ENCODE measurements around the gene NPLOC4.
A peak's percentile ranks its signal among the peaks of the same experiment; 100 is the strongest.
"Not testable (repeated sequence)": the region's sequence is repeated elsewhere in the genome, so short reads cannot be mapped to it uniquely, and the experiment has no call there.

NPLOC4 gene

DNA sequence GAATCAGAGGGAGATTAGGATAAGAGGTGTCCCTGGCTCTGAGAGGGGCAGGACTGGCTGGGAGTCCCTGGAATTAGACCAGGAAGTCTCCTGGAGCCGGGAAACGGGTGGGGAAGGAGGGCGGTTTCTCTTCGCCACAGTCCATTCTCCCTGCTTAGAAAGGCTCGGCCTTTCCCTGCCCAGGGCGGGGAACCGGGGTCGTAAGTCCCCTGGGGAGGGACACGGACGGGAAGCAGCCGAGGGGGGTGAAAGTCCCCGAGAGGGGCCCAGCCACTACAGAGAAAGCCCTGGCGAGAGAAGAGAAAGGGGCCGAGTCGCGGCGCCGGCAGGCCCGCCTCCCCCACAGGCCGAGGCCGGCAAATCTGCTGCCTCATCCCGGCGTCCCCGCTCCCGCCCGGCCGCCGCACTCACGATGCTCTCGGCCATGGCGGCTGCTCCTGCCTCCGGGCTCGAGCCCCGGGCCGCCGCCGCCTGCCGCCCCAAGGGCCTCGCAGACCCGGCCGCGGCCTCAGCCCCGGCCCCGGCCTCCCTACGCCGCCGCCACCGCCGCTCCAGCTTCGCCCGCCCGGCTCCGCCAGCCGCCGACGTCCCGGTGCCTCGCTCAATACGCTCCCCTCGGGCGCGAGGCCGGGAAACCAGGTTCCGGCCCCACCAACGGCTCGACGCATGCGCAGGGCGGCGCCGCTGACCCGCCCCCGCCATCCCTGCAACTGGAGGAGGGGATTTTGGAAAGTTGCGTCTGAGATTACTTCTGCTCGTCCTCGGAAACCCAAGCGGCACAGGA is at the start of gene NPLOC4, which contains the start of gene TSPAN10:
TSS of gene NPLOC4 (minus strand) at position 608 of the 784 bp plus-strand sequence. CDS start at position 426, 182 bp downstream.
TSS of gene TSPAN10 (plus strand) at position 692 of the 784 bp plus-strand sequence. CDS start 5,217 bp downstream, outside the sequence.
- peak; percentile 65 to 87 (median 75) for DNase-seq (ENCODE audit: low read depth in 3 of 3, low spot score in 1 of 3)

DNA sequence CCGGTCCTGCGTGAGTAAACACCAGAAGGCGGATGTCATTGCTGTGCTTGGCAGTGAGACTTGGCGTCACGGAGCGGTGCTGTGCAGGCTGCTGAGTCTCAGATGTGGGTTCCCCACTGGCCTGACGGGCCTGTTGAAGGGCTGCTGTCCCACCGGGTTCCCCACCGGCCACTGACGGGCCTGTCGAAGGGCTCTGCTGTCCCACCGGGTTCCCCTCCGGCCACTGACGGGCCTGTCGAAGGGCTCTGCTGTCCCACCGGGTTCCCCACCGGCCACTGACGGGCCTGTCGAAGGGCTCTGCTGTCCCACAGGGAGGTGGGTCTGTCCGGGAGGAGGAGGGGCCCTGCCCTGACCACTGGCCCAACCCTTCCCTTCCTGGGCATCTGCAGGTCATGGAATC is 49.7 kb upstream of the NPLOC4 start:
- DNase-seq (ENCODE audit: low read depth in 3 of 3, low spot score in 1 of 3), result no peak

DNA sequence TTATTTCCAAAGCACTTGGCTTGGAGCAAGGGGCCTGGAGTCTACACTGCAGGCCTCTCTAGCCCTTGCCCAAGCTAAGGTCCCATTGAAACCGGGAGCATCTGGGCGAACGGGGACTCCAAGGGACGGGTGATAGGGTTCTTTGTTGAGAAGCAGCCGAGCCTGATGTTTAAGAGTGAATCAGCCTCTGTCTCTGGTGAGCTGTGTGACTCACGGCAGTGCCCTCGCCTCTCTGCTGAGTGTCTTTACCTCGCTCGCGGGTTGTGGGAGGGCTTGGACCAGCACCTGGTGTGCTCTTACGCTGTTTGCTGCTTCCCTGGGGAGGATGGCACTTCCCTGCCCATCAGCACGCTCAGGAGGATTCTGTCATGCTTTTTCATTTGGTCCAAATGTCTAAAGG is 48.2 kb upstream of the NPLOC4 start:
- DNase-seq (ENCODE audit: low read depth in 3 of 3, low spot score in 1 of 3), result no peak

DNA sequence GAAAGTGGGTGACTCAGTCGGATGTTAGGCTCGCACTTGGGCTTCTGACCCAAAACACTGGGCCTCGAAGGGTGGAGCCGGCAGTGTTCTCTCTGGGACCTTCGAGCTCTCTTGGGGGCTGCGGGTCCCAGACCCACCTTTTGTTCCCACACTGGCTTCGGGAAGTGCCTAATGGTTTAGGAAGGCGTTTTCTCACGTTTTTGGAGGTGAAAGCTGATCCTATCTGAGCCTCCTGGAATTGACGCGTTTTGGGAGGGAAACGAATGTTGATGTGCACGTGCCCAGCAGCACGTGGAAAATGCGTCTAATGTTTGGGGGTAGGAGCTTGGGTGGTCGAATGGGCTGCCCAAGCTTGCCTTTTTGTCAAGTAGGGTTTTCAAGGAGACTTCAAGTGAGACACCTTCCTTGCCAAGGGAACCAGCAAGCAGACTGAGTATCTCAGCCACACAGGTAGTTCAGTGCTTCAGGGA is 47.6 kb upstream of the NPLOC4 start:
- no peak for DNase-seq (ENCODE audit: low read depth in 3 of 3, low spot score in 1 of 3)

DNA sequence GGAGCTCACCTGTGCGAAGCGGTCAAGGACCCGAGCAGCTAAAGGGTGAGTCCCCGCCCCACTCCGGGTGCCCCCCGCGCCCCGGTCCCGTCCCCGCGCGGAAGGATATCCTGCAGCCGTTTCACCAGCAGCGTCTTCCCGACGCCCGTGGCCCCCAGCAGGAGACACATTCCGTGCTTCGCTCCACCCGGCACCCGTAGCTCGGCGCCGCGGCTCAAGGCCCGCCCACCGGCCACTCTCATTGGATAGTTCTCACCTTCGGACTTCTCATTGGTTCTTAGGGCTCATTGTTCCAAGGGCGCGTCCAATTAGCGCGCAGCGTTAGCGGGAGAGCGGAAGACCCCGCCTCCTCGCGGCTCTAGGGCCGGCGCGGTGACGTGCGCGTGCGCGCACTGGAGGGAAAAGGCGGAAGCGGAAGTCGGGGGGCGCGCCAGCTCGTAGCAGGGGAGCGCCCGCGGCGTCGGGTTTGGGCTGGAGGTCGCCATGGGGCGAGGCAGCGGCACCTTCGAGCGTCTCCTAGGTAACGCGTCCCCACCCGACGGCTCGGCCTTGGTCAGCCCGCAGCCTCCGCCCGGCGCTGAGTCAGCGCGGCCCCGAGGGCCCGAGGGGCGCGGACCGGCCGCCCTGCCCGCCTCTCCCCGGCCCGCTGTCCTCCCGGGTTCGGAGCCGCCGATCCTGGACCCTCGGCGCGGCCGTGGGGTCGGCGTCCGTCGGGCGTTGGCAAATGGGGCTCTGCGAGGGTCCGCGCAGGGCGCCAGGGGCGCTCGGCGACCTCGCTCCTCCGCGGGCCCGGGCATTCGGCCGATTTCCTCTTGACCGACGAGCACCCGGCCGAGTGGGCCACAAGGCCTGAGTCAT is 46.9 kb upstream of the NPLOC4 start, which contains the start of the genes ARL16 and HGS:
TSS of gene ARL16 (minus strand) at position 214 of the 858 bp plus-strand sequence. CDS start at position 170, 44 bp downstream.
TSS of gene HGS (plus strand) at position 428 of the 858 bp plus-strand sequence. CDS start at position 484, 56 bp downstream.
- DNase-seq (ENCODE audit: low read depth in 3 of 3, low spot score in 1 of 3), result peak; percentile 93 to 95 (median 94)

DNA sequence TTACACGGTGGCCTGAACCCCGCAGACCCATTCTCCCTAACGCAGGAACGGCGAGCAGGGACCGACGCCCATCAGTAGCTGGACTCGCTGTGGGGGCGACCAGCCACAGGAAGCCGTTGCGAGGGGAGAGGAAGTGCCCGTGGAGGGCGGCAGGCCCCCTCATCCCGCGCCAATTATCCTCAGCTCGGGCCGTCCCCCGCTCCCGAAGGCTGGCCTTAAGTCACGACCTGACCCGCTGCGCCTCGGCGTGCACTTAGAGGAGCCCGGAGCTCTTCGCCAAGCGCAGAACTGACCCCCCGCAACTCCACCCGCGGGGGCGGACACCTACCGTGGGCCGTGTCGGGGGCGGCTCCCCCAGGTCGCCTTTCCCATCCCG is 46.3 kb upstream of the NPLOC4 start:
- no peak for DNase-seq (ENCODE audit: low read depth in 3 of 3, low spot score in 1 of 3)

DNA sequence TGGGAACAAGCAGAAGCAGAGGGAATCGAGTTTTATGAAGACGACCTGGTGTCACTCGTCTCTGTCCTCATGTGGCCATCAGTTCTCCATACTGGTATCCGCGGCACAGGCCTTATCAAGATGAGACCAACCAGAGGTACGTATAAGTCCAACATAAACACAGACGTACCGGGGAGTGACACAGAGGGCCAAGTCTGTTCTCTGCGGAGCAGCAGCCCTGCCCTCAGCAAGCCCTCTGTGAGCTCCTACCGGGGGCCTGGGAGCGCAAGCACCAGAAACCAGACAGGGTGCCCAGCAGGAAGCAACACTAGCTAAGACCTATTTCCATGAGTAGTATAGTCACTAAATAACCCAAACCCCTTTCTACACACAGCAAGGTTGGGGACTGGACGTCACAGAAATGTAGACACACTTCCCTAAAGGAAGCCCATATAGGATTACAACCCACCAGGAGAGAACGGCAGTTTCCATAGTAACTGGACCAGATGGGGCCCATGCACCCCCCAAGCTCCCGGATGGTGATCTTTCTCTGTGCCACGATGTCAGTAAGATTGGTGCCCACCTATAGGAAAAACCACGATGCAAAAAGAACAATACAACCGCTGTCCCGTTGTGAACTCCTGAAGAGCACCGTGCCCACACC is 45.8 kb upstream of the NPLOC4 start:
- no peak for DNase-seq (ENCODE audit: low read depth in 3 of 3, low spot score in 1 of 3)

DNA sequence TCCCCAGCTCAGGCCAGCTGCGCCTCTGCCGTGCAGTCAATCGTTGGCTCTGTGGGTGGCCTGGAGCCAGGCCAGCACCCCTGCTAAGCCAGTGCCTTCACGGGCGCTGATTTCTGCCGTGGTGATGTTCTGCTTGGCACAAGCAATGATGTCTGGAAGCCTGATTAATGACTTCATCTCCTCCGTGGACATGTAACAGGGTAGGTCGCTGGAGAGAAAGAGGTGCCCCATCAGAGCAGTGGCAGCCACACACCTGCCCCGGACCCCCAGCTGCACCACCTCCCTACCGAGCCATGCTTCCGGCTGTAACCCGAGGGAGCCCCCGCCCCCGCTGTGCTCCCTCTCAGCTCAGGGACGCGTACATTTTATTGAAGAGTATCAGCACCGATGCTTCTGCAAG is 44.8 kb upstream of the NPLOC4 start:
- no peak for DNase-seq (ENCODE audit: low read depth in 3 of 3, low spot score in 1 of 3)

DNA sequence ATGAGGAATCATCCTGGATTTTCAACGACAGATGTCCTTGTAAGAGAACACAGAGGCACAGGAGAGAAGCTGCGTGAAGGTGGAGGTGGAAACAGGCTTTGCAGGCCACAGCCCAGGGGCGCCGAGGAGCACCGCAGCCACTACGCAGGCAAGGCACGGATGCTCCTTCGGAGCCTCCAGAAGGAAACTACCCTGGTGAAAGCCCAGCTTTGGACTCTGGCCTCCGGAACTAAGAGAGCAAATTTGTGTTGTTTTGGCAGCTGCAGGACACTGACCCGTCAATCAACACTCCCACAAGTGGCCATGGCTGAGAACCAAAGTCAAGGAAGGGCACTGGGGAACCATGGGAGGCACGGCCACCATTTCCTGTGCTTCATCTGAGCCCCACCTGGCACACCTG is 43.2 kb upstream of the NPLOC4 start:
- no peak for DNase-seq (ENCODE audit: low read depth in 3 of 3, low spot score in 1 of 3)

DNA sequence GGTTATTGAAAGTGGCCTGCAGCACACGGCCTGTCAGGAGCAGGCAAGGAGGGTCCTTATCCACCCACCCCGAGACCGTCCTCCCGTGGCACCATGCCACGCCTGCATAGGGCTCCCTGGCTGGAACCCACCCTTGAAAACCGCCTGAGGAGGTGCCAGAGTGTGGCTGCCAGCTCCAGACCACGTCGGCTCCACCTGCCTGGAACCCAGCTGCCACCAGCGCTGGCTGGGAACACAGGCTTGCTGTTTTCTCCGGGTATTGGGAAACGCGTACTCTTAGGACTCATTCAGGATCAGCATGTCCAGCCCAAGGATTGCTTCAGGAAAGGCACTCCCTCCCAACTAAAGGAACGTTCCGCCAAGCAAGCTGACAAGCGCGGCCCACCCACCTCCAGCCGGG is 40.0 kb upstream of the NPLOC4 start:
- DNase-seq (ENCODE audit: low read depth in 3 of 3, low spot score in 1 of 3), result no peak

DNA sequence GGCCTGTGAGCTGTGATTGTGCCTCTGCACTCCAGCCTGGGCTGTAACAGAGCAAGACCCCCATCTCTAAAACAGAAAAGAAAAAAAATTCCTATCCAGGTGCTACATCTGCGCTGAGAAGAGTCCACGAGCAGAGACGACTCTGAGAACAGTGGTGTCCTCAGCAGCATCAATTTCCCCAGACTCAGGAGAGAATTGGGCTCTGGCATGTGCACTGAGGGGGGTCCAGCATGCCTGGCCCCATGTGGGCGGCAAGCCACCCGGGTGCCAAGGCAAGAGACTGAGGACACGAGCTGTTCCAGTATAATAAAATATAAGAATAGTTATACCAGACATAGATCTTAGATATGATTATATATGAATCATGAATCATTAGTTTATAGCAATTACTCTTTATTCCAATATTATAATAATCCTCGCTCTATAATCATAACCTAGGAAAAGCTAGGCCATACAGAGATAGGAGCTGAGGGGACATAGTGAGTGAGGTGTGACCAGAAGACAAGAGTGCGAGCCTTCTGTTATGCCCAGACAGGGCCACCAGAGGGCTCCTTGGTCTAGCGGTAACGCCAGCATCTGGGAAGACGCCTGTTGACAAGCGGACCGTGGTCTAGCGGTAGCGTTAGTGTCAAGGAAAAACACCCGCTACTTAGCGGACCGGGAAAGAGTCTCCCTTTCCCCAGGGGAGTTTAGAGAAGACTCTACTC is 38.8 kb upstream of the NPLOC4 start:
- DNase-seq (ENCODE audit: low read depth in 3 of 3, low spot score in 1 of 3), result not testable (repeated sequence)

DNA sequence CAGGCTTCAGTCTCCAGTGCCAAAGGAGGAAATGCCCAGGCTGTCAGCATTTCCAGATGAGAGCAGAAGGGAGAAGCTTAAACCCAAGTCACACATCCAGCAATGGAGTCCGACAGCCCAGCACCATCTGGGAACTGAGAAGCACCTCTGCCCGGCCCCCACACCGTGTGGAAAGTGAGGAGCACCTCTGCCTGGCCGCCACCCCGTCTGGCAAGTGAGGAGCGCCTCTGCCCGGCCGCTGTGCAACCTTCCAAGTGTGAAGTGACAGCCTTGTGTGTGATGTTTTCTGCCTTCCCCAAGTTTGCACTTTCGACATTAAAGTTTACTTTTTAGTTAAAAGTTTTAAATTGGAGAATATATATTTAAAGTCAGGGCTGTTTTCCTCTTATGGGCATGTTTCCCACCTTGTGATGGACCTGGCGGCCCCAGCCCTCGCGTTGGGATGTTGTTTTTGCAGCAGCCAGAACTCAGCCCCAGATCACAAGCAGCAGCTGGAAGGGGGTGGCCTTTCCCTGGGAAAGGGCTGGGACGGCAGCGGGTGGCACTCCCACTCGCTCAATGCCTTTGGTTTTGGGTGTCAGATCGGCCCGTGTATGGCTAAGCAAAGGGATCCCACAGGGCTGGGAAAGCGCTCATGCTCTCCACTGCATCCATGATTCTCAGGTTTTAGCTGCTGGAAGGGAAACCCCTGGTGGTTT is 36.8 kb upstream of the NPLOC4 start:
- no peak for DNase-seq (ENCODE audit: low read depth in 3 of 3, low spot score in 1 of 3)

DNA sequence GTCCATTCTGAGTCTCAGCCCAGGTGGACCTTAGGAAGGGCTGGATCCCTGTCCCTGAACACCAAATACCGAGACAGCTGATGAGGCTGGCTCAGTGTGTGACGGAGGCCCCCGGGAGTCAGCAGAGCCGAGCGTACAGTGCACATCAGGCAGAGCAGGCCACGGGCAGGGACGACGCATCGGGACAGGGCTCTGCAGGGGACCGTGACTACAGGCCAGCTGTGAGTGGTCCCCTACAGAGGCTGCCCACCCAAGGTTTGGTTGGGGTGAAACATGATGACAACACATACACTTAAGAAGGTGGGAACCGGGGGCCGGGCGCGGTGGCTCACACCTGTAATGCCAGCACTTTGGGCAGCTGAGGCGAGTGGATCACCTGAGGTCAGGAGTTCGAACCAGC is 36.0 kb upstream of the NPLOC4 start:
- no peak for DNase-seq (ENCODE audit: low read depth in 3 of 3, low spot score in 1 of 3)

DNA sequence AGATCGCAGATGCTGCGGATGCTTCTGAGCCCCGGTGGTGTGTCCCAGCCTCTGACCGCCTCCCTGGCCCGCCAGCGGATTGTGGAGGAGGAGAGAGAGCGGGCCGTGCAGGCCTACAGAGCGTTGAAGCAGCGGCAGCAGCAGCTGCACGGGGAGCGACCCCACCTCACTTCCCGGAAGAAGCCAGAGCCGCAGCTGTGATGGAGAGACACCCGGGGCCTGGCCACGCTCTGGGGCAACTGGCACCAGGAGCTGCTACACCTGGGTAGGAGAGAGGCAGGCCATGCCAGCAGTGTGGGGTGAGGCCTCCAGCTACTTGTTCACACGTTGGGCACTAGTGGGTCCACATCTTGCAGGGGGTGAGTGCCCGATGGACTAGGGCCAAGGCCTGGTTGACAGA is 35.6 kb upstream of the NPLOC4 start:
- DNase-seq (ENCODE audit: low read depth in 3 of 3, low spot score in 1 of 3), result no peak

DNA sequence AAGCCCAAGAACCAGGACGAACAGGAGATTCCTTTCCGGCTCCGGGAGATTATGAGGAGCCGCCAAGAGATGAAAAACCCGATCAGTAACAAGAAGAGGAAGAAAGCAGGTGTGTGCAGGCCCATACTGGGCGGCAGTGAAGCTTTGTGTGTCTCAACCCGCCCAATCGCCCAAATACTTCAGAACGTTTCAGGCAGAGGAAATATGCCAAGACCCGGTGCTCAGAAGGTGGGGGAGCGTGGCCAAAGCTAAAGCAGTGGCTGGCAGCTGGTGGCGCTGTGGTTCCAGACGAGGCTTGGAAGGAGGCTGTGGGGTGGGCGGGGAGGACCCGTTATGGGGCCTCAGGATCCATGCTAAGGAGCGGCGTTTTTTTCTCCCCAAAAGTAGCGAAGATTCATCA is 30.8 kb upstream of the NPLOC4 start:
- no peak for DNase-seq (ENCODE audit: low read depth in 3 of 3, low spot score in 1 of 3)

DNA sequence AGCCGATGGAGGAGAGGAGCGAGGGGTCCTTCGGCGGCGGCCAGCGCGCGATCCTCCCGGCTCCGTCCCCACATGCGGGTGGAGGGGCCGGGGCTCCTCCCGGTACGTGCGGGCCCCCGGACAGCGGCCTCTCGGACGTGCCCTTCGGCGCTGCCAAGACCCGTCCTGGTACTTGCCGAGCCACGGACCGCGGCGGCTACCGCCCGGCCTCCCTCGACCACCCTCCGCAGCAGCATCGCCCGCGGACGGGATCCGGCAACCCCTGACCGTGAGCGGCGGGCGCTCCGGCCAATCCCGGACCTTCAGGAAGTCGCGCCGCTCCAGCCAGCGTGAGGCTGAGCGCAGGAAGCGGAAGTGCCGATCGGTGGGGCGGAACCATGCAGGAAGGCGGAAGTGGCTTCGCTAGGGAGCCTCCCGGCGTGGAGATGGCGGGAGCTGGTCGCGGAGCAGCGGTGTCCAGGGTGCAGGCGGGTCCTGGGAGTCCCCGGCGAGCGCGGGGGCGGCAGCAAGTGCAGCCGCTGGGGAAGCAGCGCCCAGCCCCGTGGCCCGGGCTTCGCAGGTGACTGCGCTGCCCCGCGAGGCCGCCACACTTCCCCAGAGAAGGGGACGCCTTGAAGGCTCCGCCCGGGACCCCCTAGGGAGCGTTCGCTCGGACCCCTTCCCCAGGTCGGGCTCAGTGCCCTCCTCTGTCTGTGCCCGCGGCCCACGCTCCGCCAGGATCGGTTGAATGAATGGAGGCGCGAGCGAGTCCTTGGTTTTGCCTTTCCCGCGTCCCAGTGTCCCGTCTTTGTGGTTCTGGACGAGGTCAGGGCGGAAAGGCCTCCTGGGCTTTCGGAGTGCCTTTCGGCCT is 29.7 kb upstream of the NPLOC4 start, which contains the start of the genes CCDC137 and OXLD1:
TSS of gene CCDC137 (plus strand) at position 396 of the 850 bp plus-strand sequence. CDS start at position 426, 30 bp downstream.
TSS of gene OXLD1 (minus strand) at position 264 of the 850 bp plus-strand sequence. CDS start at position 236, 28 bp downstream.
- peak; percentile 75 to 87 (median 83) for DNase-seq (ENCODE audit: low read depth in 3 of 3, low spot score in 1 of 3)

DNA sequence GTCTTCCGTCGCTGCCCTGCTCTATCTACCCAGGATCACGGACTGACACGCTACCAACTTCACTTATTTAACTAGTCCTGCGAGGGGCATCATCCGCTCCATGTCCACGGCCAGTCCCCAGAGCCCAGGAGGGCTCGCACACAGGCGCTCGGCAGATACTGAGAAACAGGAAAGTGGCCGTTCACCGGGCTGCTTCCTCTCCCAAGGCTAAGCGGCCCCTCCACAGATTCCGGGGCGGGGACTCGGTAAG is 29.1 kb upstream of the NPLOC4 start:
- peak in 1 of 3 donors; percentile 12 for DNase-seq (ENCODE audit: low read depth in 3 of 3, low spot score in 1 of 3)

DNA sequence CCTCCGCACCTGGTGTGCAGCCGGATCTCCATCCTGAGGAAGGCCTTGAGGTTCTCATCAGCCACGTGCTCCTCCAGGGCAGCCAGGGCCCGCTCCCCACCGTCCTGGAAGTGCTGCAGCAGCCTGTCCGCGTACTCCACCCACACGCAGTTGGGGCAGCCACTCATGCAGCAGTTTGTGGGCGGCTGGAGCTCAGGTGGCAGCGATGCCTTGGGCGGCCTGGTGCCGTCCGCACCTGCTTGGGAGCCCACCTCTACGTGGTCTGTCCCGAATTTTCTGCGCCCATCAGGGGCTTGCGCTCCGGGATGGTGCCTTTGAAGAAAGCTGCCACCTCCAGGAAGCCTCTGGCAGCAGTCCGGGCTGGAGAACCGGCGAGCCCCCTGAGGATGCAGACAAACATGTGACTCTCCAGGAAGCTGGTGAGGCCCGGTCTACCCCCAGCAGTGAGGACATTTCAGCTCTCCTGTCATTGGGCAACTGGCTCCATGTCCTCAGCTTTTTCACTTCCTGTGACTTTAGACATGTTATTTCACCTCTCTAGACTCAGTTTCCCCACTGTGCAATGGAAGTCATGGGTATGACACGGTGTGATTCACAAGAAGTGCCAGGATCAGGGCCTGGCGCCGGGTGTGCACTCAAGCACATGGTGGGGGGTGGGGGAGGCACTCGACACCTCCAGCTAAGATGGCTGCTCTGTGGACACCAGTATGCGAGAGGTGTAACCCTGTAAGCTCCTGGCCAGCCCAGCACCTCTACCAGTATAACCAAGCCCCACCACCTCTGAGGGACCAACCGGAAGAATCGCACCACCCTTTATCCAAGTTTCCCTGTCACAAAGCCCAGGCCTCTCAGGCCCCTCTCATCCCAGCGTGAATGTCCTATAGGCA is 28.5 kb upstream of the NPLOC4 start:
- peak in 1 of 3 donors; percentile 53 for DNase-seq (ENCODE audit: low read depth in 3 of 3, low spot score in 1 of 3)
